ENCODE results near the gene TNNI2. TPM values are rescaled to one million over a fixed set of nuclear protein-coding genes. Genes with fewer than 3 reads are reported as not detected.

TNNI2 gene
- total and polyA plus RNA-seq, 4 donors, result 0.22 to 0.28 TPM; not detected in 2

GRCh38 chr11:1871531-1871930 lies 32.8 kb downstream of the TNNI2 start:
- Histone ChIP-seq H3K9me3 (ENCODE audit: control insufficient read depth in 4 of 4, low read length in 3 of 4) (no peaks in the 10 kb centered on the region), H3K9ac (ENCODE audit: low read depth in 1 of 2, low read length in 2 of 2) (no peak overlapping the region), H3K36me3 (ENCODE audit: control insufficient read depth in 4 of 4, insufficient read depth in 3 of 4, low read depth in 1 of 4, low read length in 3 of 4) (no peaks in the 10 kb centered on the region), H3K4me1 (ENCODE audit: control insufficient read depth in 4 of 4, insufficient read depth in 4 of 4, low read length in 3 of 4) (peaks cover 0 to 6% (median 0%) of the 10 kb centered on the region in 4 donors), H3K27ac (ENCODE audit: low read depth in 1 of 2, low read length in 2 of 2) (no peak overlapping the region), H3K4me3 (ENCODE audit: low read depth in 1 of 3, low read length in 3 of 3) (no peak overlapping the region), H3K27me3 (ENCODE audit: control insufficient read depth in 4 of 4, insufficient read depth in 4 of 4, low read length in 3 of 4) (peaks cover 0 to 3% (median 0%) of the 10 kb centered on the region in 4 donors)
- TF ChIP-seq ZBTB33 (IDR thresholded peaks at IDR 0.05) (no peak), EGR1 (IDR thresholded peaks at IDR 0.05; ENCODE audit: low read depth in 2 of 2) (no peak), CTCF (IDR thresholded peaks at IDR 0.05; ENCODE audit: low read depth, low read length, missing input control) (no peak), HNF4A (conservative IDR thresholded peaks at IDR 0.05) (no peak), SP1 (IDR thresholded peaks at IDR 0.05) (no peak), FOXA1 (IDR thresholded peaks at IDR 0.05) (no peak), REST (IDR thresholded peaks at IDR 0.05) (no peak), NR2F2 (IDR thresholded peaks at IDR 0.05) (no peak), FOXA2 (IDR thresholded peaks at IDR 0.05) (no peak), RXRA (IDR thresholded peaks at IDR 0.05) (no peak)
- TF ChIP-seq, protein P1, sequence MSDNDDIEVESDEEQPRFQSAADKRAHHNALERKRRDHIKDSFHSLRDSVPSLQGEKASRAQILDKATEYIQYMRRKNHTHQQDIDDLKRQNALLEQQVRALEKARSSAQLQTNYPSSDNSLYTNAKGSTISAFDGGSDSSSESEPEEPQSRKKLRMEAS (IDR thresholded peaks at IDR 0.05), result no peak
- DNase-seq (ENCODE audit: low spot score), result no peak
- 86% methylated on average over 15 of the region's 15 CpGs for WGBS

DNA sequence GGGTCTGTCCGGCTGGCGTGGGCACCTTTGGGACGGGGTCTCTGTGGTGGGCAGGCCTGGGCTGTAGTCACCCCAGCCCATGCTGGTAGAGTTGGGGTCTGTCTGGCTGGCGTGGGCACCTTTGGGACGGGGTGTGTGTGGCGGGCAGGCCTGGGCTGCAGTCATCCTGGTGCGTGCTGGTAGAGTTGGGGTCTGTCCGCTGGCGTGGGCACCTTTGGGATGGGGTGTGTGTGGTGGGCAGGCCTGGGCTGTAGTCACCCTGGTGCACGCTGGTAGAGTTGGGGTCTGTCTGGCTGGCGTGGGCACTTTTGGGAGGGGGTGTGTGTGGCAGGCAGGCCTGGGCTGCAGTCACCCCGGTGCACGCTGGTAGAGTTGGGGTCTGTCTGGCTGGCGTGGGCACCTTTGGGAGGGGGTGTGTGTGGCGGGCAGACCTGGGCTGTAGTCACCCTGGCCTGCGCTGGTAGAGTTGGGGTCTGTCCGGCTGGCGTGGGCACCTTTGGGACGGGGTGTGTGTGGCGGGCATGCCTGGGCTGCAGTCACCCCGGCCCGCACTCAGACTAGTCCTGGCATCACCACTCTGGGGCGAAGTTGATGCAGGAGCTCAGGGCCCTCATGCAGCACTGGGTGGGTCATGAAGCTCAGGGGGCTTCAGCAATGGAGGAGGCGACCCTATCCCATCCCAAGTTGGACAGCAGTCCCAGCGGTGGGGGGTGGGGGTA lies 33.6 kb downstream of the TNNI2 start:
- TF ChIP-seq RXRA (IDR thresholded peaks at IDR 0.05) (no peak), FOXA1 (IDR thresholded peaks at IDR 0.05) (no peak), JUND (IDR thresholded peaks at IDR 0.05) (no peak), SP1 (IDR thresholded peaks at IDR 0.05) (no peak), TAF1 (conservative IDR thresholded peaks at IDR 0.05) (no peak)
- TF ChIP-seq, protein P2, sequence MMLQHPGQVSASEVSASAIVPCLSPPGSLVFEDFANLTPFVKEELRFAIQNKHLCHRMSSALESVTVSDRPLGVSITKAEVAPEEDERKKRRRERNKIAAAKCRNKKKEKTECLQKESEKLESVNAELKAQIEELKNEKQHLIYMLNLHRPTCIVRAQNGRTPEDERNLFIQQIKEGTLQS (IDR thresholded peaks at IDR 0.05), result no peak
- TF ChIP-seq, protein P1 (IDR thresholded peaks at IDR 0.05), result no peak
- Histone ChIP-seq H3K27me3 (ENCODE audit: control insufficient read depth in 4 of 4, insufficient read depth in 4 of 4, low read length in 3 of 4) (peaks cover 0 to 3% (median 0%) of the 10 kb centered on the region in 4 donors), H3K27ac (ENCODE audit: low read depth in 1 of 2, low read length in 2 of 2) (no peak overlapping the region), H3K4me3 (ENCODE audit: low read depth in 1 of 3, low read length in 3 of 3) (no peak overlapping the region), H3K9me3 (ENCODE audit: control insufficient read depth in 4 of 4, low read length in 3 of 4) (no peaks in the 10 kb centered on the region), H3K36me3 (ENCODE audit: control insufficient read depth in 4 of 4, insufficient read depth in 3 of 4, low read depth in 1 of 4, low read length in 3 of 4) (no peaks in the 10 kb centered on the region), H3K4me1 (ENCODE audit: control insufficient read depth in 4 of 4, insufficient read depth in 4 of 4, low read length in 3 of 4) (peaks cover 0 to 6% (median 0%) of the 10 kb centered on the region in 4 donors), H3K9ac (ENCODE audit: low read depth in 1 of 2, low read length in 2 of 2) (no peak overlapping the region)
- DNase-seq (ENCODE audit: low spot score), result no peak
- WGBS, result 87% methylated on average over 25 of the region's 25 CpGs
